HPDE6-E6E7 (cell line): Measurements from ENCODE around the gene RNF166.
A peak's percentile ranks its signal among the peaks of the same experiment; 100 is the strongest.

ENCODE experiments used
- DNase-seq: peaks from one replicate; pipeline ENCODE4 v3.0.0; 2011; ENCODE audit warnings: missing footprints; ENCODE audit errors: extremely low spot score

RNF166 gene, protein sequence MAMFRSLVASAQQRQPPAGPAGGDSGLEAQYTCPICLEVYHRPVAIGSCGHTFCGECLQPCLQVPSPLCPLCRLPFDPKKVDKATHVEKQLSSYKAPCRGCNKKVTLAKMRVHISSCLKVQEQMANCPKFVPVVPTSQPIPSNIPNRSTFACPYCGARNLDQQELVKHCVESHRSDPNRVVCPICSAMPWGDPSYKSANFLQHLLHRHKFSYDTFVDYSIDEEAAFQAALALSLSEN

DNA sequence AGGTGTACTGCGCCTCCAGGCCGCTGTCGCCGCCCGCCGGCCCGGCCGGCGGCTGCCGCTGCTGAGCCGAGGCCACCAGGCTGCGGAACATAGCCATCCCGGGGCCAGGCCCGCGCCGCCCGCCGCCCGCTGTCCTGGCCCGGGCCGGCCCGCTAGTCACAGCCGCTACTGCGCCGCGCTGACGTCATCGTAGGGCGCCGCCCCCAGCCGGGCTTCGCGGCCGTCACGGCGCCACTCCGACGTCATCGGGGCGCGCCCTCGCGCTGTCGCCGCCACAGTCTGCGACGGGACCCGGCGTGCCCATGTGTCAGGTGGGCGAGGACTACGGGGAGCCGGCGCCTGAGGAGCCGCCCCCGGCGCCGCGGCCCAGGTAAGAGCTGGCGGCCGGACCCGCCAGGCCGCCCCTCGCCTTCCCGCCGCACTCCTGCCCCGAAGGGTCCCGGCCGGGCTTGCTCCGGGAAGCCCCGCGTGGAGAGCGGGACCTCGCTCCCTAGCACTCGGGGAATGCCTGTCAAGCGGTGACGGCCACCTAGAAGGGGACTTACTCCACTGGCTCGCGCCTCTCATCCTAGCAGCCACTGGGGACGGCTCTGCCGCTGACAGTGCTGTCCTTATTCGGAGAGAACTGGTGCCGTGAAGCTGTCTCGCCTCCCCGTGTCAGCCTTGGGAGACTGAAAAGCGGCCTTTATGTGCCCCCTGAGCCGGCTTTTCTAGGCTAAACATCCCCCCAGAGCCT is at the start of gene RNF166, which contains the start of gene CTU2:
Gene RNF166, minus strand, starts transcription at position 180 of the 736 bp plus-strand sequence. Its CDS starts 83 bp downstream, at position 97.
Gene CTU2, plus strand, starts transcription at position 275 of the 736 bp plus-strand sequence. Its CDS starts 28 bp downstream, at position 303.
- DNase-seq, result peak; percentile 96

DNA sequence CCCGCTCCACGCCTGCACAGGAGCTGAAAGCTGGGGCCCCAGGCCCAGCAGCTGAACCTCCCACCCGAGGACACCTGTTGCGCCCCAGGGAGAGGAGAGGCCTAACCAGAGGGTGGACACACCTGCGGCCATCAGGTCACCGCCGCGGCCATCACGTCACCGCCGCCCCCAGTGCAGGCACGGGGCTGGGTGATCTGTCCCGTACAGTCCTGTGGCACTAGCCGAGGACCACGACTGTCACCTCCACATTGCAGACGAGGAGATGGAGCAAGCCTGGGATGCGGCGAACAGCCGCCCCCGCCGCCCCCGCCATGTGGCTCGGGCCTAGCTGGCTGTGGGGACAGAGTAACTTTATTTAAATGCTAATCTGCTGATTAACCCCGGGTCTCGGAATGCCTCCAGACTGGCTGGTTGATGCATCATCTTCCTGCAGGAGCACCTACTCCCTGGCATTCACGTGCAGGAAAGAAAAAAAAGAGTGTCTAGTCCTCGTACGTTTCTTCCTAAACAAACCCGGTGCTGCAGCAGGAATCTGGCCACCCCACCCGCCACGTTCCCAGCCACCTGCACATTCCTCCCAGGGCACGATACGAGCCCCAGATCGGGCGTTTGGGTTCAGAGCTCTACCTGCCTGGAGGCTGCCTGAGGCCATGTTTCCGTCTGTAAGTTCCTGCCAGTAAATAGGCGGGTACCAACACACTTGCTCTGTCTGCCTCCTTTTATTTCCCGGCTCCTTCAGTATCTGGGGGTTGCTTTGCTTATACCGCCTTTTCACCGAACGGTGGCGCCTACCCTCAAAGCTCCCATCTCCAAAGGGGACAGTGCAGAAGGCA is 48.9 kb upstream of the RNF166 start:
- peak; percentile 80 for DNase-seq

DNA sequence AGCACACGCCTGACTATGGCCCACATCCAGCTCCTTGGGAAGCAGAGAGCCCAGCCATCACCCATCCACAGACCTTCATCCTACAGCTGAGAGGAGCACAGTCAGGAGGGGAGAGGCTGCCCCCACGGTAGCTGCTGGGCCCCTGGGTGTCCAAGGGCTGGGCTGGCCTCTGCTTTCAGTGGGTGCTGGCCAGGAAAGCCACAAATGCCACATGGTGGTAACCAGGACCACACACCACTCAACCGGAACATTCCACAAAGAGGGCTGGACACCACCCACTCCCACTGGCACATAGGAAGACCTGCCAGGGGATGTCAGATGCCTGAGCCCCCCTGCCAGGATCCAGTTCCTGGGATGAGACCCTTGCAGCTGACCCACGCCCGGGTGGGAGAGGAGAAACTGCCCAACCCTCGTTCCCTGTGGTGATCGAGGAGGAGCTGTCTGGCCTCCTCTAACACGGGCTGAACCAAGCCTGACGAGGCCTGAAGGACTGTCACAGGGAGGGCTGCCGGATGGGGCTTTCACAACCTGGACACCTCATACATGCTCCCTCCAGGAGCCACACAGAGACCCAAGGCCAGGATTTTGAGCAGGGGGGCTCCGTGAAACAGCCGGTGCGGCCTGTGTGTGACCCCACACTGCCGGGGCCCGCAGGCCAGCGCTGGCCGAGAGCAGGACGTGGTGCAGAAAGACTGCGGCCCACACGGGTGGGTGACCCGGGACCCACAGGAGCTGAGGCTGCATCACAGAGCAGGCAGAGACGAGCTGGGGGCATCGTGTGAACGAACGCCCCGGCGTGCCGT is 48.1 kb upstream of the RNF166 start:
- DNase-seq, result no peak

DNA sequence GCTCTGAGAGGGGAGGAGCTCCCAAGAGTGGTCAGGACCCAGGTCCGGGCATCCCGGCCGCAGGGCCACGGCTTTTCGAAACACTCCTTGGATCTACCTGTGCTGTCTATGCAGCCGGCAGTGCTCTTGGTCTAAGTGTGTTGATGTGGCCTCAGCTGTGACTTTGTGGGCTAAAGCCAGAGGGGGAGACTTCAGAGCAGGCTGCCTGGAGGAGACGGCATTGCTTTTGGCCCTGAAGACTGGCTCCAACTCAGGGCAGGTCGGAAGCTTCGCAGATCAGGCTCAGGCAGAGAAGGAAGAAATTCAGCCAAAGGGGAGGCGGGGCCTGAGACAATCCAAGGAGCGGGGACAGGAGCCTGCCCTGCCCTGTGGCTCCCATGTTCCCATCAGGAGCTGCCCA is 47.4 kb upstream of the RNF166 start:
- no peak for DNase-seq

DNA sequence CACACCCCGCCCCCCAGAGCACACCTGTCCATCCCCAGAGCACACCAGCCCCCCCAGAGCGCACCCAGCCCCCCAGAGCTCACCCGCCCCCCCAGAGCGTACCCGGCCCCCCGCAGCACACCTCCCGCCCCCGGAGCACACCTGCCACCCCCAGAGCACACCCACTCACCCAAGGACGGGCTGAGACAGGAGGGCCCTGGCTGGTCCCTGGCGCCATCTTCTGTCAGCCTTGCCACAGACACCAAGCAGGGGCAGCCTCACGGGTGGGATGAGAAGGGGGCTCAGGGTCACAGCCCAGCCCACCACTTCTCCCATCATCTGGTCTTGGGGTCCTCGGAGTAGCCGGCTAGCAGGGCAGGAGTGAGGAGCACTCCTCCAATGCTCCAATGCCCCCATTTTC is 47.0 kb upstream of the RNF166 start:
- no peak for DNase-seq

DNA sequence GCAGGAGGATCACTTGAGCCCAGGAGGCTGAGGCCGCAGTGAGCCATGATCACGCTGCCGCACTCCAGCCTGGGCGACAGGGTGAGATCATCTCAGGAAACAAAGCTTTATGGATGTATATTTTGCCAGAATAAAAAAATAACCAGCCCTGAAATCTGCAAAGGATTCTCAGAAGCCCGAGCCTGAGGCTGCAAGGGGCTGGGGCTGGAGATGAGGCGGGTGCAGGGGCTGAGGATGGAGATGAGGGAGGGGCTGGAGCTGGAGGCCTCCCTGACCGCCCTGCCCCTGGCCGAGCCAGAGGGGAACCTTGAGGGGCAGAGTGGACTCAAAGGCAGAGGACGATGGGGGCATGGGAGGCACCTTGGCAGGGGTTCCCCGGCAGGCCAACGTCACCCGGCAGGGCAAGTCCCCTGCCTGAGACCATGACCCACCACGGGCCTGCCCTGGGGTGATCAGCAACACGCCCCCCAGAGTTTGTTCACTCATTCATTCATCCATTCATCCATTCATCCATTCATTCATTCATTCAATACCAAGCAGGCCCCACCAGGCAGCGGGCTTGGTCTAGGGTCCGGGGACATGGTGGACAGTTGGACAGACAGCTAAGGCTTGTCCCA is 46.3 kb upstream of the RNF166 start:
- no peak for DNase-seq

DNA sequence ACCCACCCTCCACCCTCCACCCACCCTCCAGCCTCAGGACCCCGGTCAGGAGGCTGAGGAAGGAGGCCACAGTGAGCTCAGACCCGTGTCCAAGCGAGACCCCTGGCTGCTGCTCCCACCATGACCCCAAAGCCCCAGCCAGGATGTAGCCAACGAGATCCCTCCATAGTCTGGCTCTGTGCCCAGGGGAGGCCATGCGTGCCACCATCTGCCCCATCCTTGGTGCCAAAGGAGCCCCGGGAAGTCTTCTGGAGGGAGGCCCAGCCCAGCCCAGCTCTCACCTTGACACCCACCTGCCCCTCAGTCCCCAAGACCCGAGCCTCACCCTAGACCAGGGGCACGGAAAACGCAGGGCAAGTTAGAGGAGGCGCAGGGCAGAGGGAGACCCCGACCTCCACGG is 44.6 kb upstream of the RNF166 start:
- DNase-seq, result no peak

DNA sequence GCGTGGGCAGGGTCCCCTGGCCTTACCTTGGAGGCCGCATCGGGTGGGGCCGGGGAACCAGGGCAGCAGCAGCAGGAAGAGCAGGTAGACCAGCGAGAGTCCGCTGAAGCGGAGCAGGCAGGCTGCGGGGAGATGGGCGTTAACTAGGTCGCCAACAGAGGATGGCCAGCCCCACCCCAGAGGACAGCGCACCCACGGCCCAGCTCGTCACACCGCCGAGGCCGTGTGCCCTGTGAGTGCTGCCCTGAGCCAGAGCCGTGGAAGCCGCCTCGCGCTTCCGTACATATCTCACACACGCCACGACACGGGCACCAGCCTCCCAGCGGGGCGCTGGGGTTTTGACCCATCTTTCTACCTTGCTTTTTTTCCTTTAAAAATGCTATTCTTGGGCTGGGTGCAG is 43.1 kb upstream of the RNF166 start:
- no peak for DNase-seq

DNA sequence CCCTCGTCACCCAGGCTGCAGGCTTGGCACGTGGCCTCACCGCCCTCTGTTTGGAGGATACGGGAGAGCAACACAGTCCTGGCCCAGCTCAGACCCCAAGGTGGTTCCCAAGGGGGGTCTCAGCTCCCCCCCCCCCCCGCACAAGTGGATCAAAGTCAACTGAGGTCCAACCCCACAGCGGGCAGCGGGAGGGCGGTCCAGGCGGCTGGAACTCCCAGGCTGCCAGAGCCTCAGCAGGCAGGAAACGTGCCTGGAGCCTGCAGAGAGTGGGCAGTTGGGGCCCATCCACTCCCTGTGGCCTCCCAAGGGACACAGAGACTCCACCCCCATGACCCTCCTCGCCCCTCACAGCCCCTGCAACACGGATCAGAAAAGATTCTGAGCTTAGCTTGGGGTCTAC is 42.2 kb upstream of the RNF166 start:
- no peak for DNase-seq

DNA sequence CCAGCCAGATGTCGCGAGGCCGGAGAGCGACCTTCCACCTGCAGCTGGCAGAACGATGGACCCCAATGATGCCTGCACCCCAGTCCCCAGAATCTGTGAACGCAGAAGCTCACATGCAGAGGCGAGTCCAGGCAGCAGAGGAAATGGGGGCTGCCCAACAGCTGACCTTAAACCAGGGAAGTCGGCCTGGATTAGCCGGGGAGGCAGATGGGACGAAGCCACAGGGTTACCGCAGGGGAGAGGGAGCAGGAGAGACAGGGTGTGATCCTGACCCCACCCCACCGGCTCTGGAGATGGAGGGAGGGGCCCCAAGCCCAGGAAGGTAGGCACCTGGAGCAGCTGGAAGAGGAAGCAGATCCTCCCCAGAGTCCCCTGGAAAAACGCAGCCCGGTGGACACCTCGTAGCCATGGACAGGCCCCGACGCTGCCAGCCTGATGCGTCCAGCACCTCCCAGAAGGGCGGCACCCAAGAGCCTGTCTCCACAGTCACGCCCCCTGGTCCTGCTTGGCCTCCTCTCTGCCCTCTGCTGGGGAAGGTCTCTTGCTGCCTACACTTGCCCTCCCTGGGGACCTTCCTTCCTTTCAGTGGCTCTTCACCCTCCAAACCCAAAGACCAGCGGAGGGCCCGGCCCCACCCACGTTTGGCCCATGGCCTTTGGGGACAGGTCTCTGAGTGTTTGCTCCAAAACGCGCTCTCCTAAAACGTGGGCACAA is 41.5 kb upstream of the RNF166 start:
- DNase-seq, result peak; percentile 77

DNA sequence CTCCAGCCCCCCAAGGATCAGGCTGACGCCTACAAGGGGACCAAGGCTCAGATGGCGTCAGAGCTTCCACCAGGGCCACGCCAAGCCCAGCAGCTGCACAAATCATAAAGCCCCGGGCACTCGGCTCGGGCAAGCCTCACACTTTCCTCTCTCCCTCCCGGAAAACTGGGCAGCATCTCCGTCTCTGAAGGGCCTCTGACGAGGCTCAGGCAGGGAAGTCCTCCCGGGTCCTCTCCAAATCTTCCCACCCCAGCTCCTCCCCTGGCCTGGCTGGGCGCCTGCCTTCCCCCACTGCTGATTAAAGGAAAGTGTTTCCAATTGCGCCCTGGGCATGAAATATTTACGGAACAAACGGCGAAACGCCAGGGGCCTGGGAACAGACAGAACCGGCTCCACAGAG is 40.3 kb upstream of the RNF166 start:
- DNase-seq, result no peak

DNA sequence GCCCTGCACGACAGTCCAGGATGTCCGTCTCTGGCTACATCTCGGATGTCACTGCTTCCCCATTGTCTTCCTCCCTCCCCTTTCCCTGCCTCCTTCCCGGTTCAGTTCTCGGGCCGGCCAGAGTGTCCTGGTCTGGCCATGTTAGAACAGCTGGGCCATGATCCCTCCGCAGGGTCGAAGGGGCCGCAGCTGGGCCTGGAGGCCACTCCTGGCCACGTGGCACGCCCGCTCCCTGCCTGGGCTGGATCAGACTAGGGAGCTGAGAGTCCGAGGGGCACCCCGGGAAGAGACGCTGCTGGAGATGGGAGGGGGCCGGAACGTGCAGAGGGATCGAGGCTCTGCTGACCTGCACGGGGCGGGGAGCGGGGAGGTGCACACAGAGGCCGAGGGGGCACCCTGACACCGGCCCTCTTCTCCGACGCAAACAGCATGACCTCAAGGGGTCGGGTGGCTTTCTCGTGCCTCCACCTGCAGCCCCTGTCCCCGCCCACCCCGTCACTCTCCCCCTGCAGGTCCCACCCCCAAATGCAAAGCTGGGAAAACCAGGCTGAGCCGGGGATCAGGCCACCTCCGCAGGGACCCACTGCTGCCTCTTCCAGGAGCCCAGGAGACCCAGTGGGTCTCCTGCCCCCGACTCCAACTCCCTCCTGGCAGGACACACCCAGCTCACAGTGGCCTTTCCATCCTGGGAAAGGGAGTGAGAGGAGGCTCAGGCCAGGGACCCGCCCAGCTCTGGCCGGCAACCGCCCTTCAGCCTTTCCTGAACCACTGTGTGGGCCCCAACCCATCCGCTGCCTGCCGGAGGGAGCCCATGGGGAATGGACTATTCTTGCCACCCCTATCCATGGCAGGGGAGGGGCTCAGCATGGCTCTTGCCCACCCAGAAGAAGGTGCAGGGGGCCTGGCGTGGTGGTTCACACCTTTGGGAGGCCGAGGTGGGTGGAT is 38.6 kb upstream of the RNF166 start:
- DNase-seq, result no peak

DNA sequence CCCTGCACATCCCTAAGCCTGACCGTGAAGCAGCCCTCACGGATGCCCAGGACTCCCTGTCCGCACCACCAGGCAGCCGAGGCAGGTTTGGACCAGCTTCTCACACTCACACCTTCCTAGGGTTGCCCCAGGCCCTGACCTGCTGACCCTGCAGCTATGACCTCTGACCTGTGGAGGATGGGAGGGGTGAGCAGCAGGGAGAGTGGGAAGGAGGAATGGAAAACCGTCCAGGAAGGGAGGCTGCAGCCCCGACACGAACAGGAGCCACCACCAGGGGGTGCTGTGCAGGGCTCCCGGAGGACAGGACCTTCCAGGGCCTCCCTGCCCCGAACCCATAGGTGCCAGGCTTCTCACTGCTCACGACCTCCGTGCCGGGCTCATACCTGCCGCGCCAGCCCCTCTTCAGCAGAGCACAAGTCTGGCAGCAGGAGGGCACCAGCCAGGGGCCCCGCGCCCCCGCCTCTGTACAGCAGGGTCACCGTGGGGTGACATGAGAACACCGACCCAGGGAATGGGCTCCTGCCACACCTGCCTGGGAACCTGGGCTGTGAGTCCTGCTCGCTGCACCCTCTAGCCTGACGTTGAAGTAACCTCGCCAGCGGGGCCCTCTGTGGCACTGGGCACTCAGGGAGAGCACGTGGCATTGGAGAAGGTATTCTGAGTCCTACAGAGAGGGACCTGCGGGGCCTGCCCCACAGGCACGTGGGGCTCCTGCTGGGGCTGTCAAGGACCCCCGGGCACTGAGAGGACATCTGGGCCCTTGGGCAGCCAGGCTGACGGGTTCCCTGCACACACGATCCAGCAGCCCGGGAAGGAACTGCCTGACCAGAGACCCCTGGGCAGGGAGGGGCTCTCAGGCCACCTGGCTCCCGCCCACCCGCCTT is 37.7 kb upstream of the RNF166 start:
- DNase-seq, result peak; percentile 69

DNA sequence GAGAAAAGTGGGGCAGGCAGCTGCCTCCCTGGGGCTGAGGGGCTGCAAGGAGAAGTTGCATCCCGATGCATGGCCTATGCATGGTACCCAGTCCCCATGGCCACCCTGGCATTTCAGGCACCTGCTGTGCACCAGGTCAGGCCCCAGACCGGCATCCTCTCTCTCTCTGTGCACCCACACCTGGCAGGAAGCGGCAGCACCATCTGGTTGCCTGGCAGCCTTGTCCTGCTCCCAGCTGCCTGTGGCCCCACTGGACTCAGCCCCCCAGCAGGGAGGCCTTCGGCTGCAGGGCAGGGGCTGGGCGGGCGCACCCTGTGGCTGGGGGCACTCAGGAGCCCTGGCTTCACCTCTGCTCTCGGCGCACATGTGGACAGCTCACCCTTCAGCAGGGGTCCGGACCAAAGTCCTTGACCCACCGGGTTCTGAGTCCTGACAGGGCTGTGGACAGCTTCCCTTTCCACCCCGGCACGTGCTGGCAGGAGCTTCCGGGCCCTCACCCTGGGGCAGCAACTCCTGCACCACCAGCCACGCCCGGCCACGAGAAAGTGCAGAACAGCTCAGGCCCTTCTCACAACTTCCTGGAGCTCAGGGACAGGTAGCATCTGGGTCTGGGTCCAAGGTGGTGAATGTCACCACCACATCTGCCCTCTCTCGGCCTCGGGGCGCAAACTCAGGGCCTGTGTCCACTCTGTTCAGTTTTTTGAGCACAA is 36.8 kb upstream of the RNF166 start:
- no peak for DNase-seq

DNA sequence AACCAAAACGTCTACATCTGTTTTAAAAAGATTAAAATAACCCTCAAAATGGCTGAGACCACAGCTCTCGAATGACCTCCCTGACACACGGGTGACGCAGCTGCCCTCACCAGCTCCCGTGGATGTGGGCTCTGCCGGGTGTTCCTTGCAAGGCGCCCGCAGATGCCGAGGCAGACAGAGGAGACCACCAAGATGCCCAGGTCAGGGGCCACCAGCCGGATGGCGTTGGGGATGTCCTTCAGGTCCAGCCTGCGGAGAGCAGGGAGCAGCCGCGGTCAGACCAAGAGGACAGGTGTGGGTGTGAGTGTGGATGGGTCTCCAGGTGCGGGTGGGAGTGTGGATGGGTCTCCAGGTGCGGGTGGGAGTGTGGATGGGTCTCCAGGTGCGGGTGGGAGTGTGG is 35.2 kb upstream of the RNF166 start:
- no peak for DNase-seq

DNA sequence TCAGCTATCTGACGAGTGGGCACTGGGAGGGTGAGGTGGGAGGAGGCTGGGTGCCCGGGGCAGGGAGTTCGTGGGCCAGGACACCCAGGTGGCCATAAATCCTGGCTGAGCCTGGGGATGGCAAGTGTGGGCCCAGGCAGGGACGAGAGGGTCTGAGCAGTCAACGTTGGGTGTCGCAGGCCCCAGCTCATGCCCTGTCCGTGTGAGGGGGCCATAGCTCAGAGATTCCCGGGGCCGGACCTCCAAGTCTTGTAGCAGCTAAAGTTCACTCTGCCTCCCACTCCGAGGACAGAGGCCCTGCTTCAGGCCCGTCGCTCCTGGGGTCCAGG is 34.5 kb upstream of the RNF166 start:
- no peak for DNase-seq

DNA sequence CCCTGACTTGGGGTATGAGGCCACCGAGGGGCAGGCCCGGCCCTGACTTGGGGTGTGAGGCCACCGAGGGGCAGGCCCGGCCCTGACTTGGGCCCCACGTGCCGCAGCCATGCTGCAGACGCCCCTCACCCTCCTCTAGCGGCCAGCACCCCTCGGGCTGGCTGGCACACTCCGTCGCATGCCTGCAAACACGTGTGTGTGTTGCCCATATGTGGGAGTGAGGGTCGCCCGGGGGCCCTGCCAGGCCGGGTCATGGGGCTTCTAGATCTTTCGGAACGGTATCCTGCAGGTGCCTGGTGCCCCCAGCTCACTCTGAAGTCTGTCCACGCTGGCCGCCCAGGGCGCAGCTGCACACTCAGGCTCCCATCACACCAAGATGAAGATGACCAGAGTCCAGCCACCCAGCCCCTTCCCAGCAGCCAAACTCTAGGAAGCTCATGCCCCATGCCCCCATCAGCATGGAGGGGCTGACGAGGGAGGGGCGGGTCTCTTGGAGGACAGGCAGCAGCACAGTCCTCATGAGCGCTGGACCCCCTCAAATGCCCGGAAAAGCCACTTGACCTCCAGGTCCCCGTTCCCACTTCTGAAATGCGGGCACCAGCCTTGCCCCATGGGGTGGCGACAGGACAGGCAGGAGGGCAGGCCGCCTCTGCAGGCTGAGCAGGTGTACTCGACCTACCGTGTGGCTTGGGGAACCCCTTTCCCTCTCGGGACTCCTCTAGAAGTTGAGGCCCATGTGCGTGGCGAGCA is 33.9 kb upstream of the RNF166 start:
- DNase-seq, result no peak
